IMR-90 (cell line): ENCODE results near the gene CCSER1. TPM values are rescaled to one million over a fixed set of nuclear protein-coding genes. Genes with fewer than 3 reads are reported as not detected.

Source experiments
- ATAC-seq: fragments of 200-7000 bp; cut with Tn5 transposase; 2 replicates; pipeline ENCODE4 v1.9.1; 2020; ENCODE audit warnings: low read depth, mild to moderate bottlenecking, moderate library complexity
- BruUV-seq: library from RNA; stranded (reverse); fragments of 400-500 nt; replicated peaks from 2 replicates; lab custom pipeline; 2021; lab: Mats Ljungman, UMichigan
- CTCF ChIA-PET: fragments of 300-600 bp; formaldehyde crosslinking; extraction: SDS; loops from one replicate; lab custom pipeline; 2021; ENCODE audit warnings: antibody characterized with exemption; lab: Yijun Ruan, JAX
- POLR2A ChIA-PET: fragments of 300-600 bp; sonication (Branson Sonifier 250); formaldehyde crosslinking; loops from one replicate; lab custom pipeline; 2022; ENCODE audit warnings: antibody characterized with exemption; ENCODE audit not compliant: unreplicated experiment; lab: Charles Lee
- DNase-seq: peaks from one replicate; pipeline ENCODE4 v3.0.0; 2013
- H2AFZ ChIP-seq: replicated peaks from 2 replicates; pipeline ENCODE3; 2013; ENCODE audit warnings: low read length, mild to moderate bottlenecking; ENCODE audit not compliant: poor library complexity
- H2AK5ac ChIP-seq: 2 replicates; pipeline ENCODE4 v1.6.1; 2013; ENCODE audit warnings: low read depth, low read length, inconsistent platforms
- H2AK9ac ChIP-seq: replicated peaks from 2 replicates; pipeline ENCODE3; 2013; ENCODE audit warnings: mild to moderate bottlenecking, low read depth, low read length, moderate library complexity; ENCODE audit not compliant: poor library complexity
- H2BK120ac ChIP-seq: 2 replicates; pipeline ENCODE4 v1.6.1; 2013; ENCODE audit warnings: low read depth, low read length, inconsistent platforms
- H2BK15ac ChIP-seq: 3 replicates; pipeline ENCODE4 v1.6.1; 2013; ENCODE audit warnings: low read depth, low read length, inconsistent platforms
- H2BK20ac ChIP-seq: 2 replicates; pipeline ENCODE4 v1.6.1; 2013; ENCODE audit warnings: low read depth, mild to moderate bottlenecking, inconsistent platforms, low read length, moderate library complexity
- H2BK5ac ChIP-seq: 2 replicates; pipeline ENCODE4 v1.6.1; 2013; ENCODE audit warnings: mild to moderate bottlenecking, low read depth, low read length, inconsistent platforms; ENCODE audit not compliant: poor library complexity, severe bottlenecking
- H3K14ac ChIP-seq: replicated peaks from 2 replicates; pipeline ENCODE4 v1.6.1; 2013; ENCODE audit warnings: low read depth, low read length, inconsistent platforms
- H3K18ac ChIP-seq: 2 replicates; pipeline ENCODE4 v1.6.1; 2013; ENCODE audit warnings: low read depth, low read length, control low read depth
- H3K23ac ChIP-seq: 2 replicates; pipeline ENCODE4 v1.6.1; 2013; ENCODE audit warnings: low read depth, low read length, inconsistent platforms
- H3K27ac ChIP-seq: 2 replicates; pipeline ENCODE4 v1.5.1; 2013; ENCODE audit warnings: mild to moderate bottlenecking, control low read depth, low read length; ENCODE audit not compliant: insufficient read depth
- H3K27me3 ChIP-seq: 2 replicates; pipeline ENCODE4 v1.6.1; 2013; ENCODE audit warnings: low read length; ENCODE audit not compliant: control insufficient read depth, insufficient read depth
- H3K36me3 ChIP-seq: 2 replicates; pipeline ENCODE4 v1.6.1; 2013; ENCODE audit warnings: low read length, mixed read lengths; ENCODE audit not compliant: control insufficient read depth, insufficient read depth
- H3K4ac ChIP-seq: 2 replicates; pipeline ENCODE4 v1.6.1; 2013; ENCODE audit warnings: low read depth, low read length, inconsistent platforms
- H3K4me1 ChIP-seq: 2 replicates; pipeline ENCODE4 v1.6.1; 2013; ENCODE audit warnings: low read length, mixed read lengths; ENCODE audit not compliant: control insufficient read depth, insufficient read depth
- H3K4me2 ChIP-seq: 2 replicates; pipeline ENCODE4 v1.6.1; 2013; ENCODE audit warnings: low read depth, mild to moderate bottlenecking, control low read depth, low read length, moderate library complexity
- H3K4me3 ChIP-seq: 2 replicates; pipeline ENCODE4 v1.5.1; 2013; ENCODE audit warnings: low read depth, mild to moderate bottlenecking, control low read depth, low read length, moderate library complexity; ENCODE audit not compliant: insufficient read depth
- H3K56ac ChIP-seq: 2 replicates; pipeline ENCODE4 v1.6.1; 2013; ENCODE audit warnings: low read length, inconsistent platforms; ENCODE audit not compliant: insufficient read depth; ENCODE audit errors: extremely low read depth
- H3K79me1 ChIP-seq, 2 experiments: 2 replicates each; pipeline ENCODE4 v1.6.1; 2013; ENCODE audit warnings: low read length in 2 of 2, inconsistent platforms in 1 of 2, low read depth in 1 of 2
- H3K9ac ChIP-seq: 2 replicates; pipeline ENCODE4 v1.6.1; 2013; ENCODE audit warnings: low read depth, low read length, control low read depth
- H3K9me1 ChIP-seq: 2 replicates; pipeline ENCODE4 v1.6.1; 2013; ENCODE audit warnings: low read length, inconsistent platforms; ENCODE audit not compliant: insufficient read depth
- H3K9me3 ChIP-seq: 2 replicates; pipeline ENCODE4 v1.6.1; 2013; ENCODE audit warnings: low read length; ENCODE audit not compliant: control insufficient read depth, insufficient read depth
- H4K20me1 ChIP-seq: 2 replicates; pipeline ENCODE4 v1.6.1; 2013; ENCODE audit warnings: low read length, inconsistent platforms; ENCODE audit not compliant: insufficient read depth
- H4K5ac ChIP-seq: 2 replicates; pipeline ENCODE4 v1.6.1; 2013; ENCODE audit warnings: mild to moderate bottlenecking, low read depth, low read length, control low read depth
- H4K8ac ChIP-seq, 2 experiments: 2 replicates each; pipeline ENCODE4 v1.6.1; 2013; ENCODE audit warnings: low read depth in 2 of 2, low read length in 2 of 2, control low read depth in 1 of 2, inconsistent platforms in 1 of 2
- H4K91ac ChIP-seq: 2 replicates; pipeline ENCODE4 v1.6.1; 2013; ENCODE audit warnings: low read depth, low read length, inconsistent platforms; ENCODE audit not compliant: insufficient read depth
- BHLHE40 ChIP-seq: fragments of 150-350 bp; IDR thresholded peaks from 2 replicates; pipeline ENCODE4 v1.6.1; 2016; ENCODE audit warnings: mild to moderate bottlenecking, low read depth, low read length
- CHD1 ChIP-seq: IDR thresholded peaks from 2 replicates; pipeline ENCODE4 v1.6.1; 2012; ENCODE audit warnings: low read depth, low read length, improper control_type of control experiment
- FOS ChIP-seq: fragments of 150-350 bp; IDR thresholded peaks from 2 replicates; pipeline ENCODE4 v1.6.1; 2016; ENCODE audit warnings: low read depth, low read length
- MAZ ChIP-seq: IDR thresholded peaks from 2 replicates; pipeline ENCODE4 v1.6.1; 2012; ENCODE audit warnings: low read depth, mild to moderate bottlenecking, low read length, improper control_type of control experiment, moderate library complexity, borderline replicate concordance
- MXI1 ChIP-seq: IDR thresholded peaks from 2 replicates; pipeline ENCODE4 v1.6.1; 2012; ENCODE audit warnings: low read depth, mild to moderate bottlenecking, low read length, moderate library complexity, borderline replicate concordance
- RAD21 ChIP-seq: IDR thresholded peaks from 2 replicates; pipeline ENCODE4 v1.6.1; 2012; ENCODE audit warnings: low read length, improper control_type of control experiment
- RCOR1 ChIP-seq: IDR thresholded peaks from 2 replicates; pipeline ENCODE4 v1.6.1; 2012; ENCODE audit warnings: mild to moderate bottlenecking, low read length, improper control_type of control experiment; ENCODE audit not compliant: insufficient replicate concordance
- WGBS, 2 experiments: methylation state at CpG; one replicate each; pipeline versions ENCODE4 v1.1.5 to v1.1.7; 2013; ENCODE audit warnings: missing lambda C conversion rate in 2 of 2; ENCODE audit not compliant: insufficient read length in 1 of 2; ENCODE audit errors: extremely low coverage in 2 of 2; 5-methylcytosine and 5-hydroxymethylcytosine counted together
- dilution Hi-C: fragments of 300-500 bp; cut with HindIII; formaldehyde crosslinking; loops from one replicate; pipeline ENCODE4 v1.14.3; 2018; ENCODE audit warnings: low sequenced_read_pairs; ENCODE audit not compliant: unreplicated experiment
- in situ Hi-C: fragments of 300-500 bp; cut with MboI; formaldehyde crosslinking; loops from 3 replicates; pipeline ENCODE4 v1.14.3; 2019; ENCODE audit warnings: low sequenced_read_pairs, inconsistent platforms, mixed read lengths
- intact Hi-C: fragments of 100-400 bp; cut with micrococcal nuclease; formaldehyde crosslinking; loops from 2 replicates; pipeline ENCODE4 v1.10.0; 2022
- polyA plus RNA-seq, 3 experiments: library from polyadenylated mRNA; depleted of rRNA; stranded (reverse); fragments of >200 nt; gene quantifications; 2 replicates each; pipeline ENCODE4 v1.2.3, GENCODE V29; 2012; ENCODE audit warnings: low replicate concordance in 1 of 3
- total RNA-seq: library from RNA; depleted of rRNA; stranded (reverse); fragments of >200 nt; gene quantifications from 2 replicates; pipeline ENCODE4 v1.2.3, GENCODE V29; 2012
- TF ChIP-seq, protein P1 (sequence below): fragments of 150-350 bp; IDR thresholded peaks from 2 replicates; pipeline ENCODE4 v1.6.1; 2017; ENCODE audit warnings: mild to moderate bottlenecking, antibody characterized with exemption, low read length, low read depth

The CCSER1 gene
- total and polyA plus RNA-seq, 2 of the 4 experiments (the other 2 are of a cell fraction) = not detected

DNA sequence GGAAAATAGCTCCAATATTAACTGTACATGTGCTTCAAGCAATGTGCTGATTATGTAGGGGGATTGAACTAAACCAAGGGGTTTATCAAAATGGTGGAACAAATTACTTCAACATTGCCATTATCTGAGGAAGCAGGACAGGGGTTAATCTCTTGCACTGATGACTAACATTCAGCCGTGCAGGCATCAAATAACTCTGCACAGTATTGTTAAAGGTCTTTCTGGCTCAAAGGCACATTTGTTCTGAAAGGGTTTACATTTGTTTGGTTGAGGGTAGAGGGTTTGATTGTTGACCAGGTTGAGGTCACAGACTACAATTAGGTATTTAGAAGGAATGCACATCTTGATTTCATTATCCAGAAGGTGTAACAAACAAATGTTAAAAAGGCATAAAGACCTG lies 32.2 kb upstream of the CCSER1 start:
- dilution Hi-C loops = no loop called here

More for the DNA sequence above, 32.2 kb upstream of the CCSER1 start:
- intact Hi-C loops (no loop called here), in situ Hi-C loops (no loop called here)
- Histone ChIP-seq H2AK9ac (no peak overlapping the region), H3K4me3 (no peak overlapping the region), H3K9me3 (no peaks in the 10 kb centered on the region), H2BK120ac (no peak overlapping the region), H3K14ac (no peak overlapping the region), H4K20me1 (no peaks in the 10 kb centered on the region), H3K79me1 (no peaks in the 10 kb centered on the region), H2BK15ac (no peak overlapping the region), H2BK5ac (no peak overlapping the region), H3K9me1 (no peaks in the 10 kb centered on the region), H2AFZ (no peak overlapping the region), H3K9ac (no peak overlapping the region), H3K56ac (no peak overlapping the region), H3K4me1 (no peaks in the 10 kb centered on the region), H3K27ac (no peak overlapping the region), H4K91ac (no peak overlapping the region), H3K4ac (no peak overlapping the region), H3K23ac (no peak overlapping the region), H3K4me2 (no peak overlapping the region), H3K36me3 (no peaks in the 10 kb centered on the region), H4K5ac (no peak overlapping the region), H3K18ac (no peak overlapping the region), H3K27me3 (no peaks in the 10 kb centered on the region), H2BK20ac (no peak overlapping the region), H4K8ac (no peak overlapping the region), H2AK5ac (no peak overlapping the region)
- CTCF ChIA-PET = no interaction called here
- WGBS, 2 experiments = no CpG with 5 or more reads among the region's 1 CpG
- no TSS peak for BruUV-seq
- no peak for DNase-seq
- ATAC-seq = no peak
- TF ChIP-seq MAZ (no peak), CHD1 (no peak), BHLHE40 (no peak), FOS (no peak), RCOR1 (no peak), RAD21 (no peak), MXI1 (no peak)
- TF ChIP-seq, protein P1, sequence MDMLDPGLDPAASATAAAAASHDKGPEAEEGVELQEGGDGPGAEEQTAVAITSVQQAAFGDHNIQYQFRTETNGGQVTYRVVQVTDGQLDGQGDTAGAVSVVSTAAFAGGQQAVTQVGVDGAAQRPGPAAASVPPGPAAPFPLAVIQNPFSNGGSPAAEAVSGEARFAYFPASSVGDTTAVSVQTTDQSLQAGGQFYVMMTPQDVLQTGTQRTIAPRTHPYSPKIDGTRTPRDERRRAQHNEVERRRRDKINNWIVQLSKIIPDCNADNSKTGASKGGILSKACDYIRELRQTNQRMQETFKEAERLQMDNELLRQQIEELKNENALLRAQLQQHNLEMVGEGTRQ = no peak
- POLR2A ChIA-PET = no interaction called here
